Prostate gland (tissue), 2 donors: Measurements from ENCODE around the gene SLC15A2. TPM values are rescaled to one million over a fixed set of nuclear protein-coding genes. Genes with fewer than 3 reads are reported as not detected.

ENCODE experiments used
- DNase-seq: peaks from one replicate; pipeline ENCODE4 v3.0.0-alpha.2; 2019; ENCODE audit warnings: low spot score
- H3K27ac ChIP-seq, 2 donors: fragments of 200-600 bp; sonication (generic); 2 replicates each; pipeline ENCODE4 v1.5.1; 2017 to 2019
- H3K27me3 ChIP-seq: fragments of 200-600 bp; sonication (generic); replicated peaks from 2 replicates; pipeline ENCODE4 v1.5.1; 2019; ENCODE audit not compliant: insufficient read depth
- H3K36me3 ChIP-seq, 2 donors: fragments of 200-600 bp; sonication (generic); 1 replicate in 1 of 2; 2 replicates in 1 of 2; pipeline versions ENCODE4 v1.5.1 to v1.8.1; 2017 to 2019
- H3K4me1 ChIP-seq: fragments of 200-600 bp; sonication (generic); replicated peaks from 2 replicates; pipeline ENCODE4 v1.5.1; 2019
- H3K4me3 ChIP-seq, 2 donors: fragments of 200-600 bp; sonication (generic); 2 replicates each; pipeline ENCODE4 v1.5.1; 2017 to 2019
- H3K9me3 ChIP-seq: fragments of 200-600 bp; sonication (generic); 2 replicates; pipeline ENCODE4 v1.5.1; 2017
- POLR2A ChIP-seq: fragments of 450-650 bp; IDR thresholded peaks from one replicate; pipeline ENCODE4 v1.6.1; 2016; ENCODE audit warnings: antibody characterized with exemption, mild to moderate bottlenecking
- POLR2AphosphoS5 ChIP-seq: sonication (generic); formaldehyde crosslinking; IDR thresholded peaks from one replicate; pipeline ENCODE4 v1.6.1; 2017; ENCODE audit warnings: antibody characterized with exemption
- WGBS: methylation state at CpG from one replicate; pipeline ENCODE4 v1.1.5; 2018; 5-methylcytosine and 5-hydroxymethylcytosine counted together
- intact Hi-C: fragments of 100-400 bp; cut with DNase I; formaldehyde crosslinking; loops from one replicate; pipeline ENCODE4 v1.14.2; 2022
- total RNA-seq, 2 donors: library from RNA; depleted of rRNA; stranded (reverse); fragments of >200 nt; gene quantifications; one replicate each; pipeline ENCODE4 v1.1.0, GENCODE V29; 2016
- TF ChIP-seq, protein P1 (sequence below), 4 experiments: fragments of 200-600 bp in 2 of 4; fragments of 450-650 bp in 2 of 4; sonication (generic) in 2 of 4; IDR thresholded peaks; 1 replicate in 3 of 4; 2 replicates in 1 of 4; pipeline ENCODE4 v1.5.1; 2016 to 2019; ENCODE audit warnings: antibody characterized with exemption in 4 of 4, mild to moderate bottlenecking in 2 of 4, moderate library complexity in 2 of 4

Gene SLC15A2
- total RNA-seq, 2 donors from 2014 or later: 44.1 to 51.1 TPM

DNA sequence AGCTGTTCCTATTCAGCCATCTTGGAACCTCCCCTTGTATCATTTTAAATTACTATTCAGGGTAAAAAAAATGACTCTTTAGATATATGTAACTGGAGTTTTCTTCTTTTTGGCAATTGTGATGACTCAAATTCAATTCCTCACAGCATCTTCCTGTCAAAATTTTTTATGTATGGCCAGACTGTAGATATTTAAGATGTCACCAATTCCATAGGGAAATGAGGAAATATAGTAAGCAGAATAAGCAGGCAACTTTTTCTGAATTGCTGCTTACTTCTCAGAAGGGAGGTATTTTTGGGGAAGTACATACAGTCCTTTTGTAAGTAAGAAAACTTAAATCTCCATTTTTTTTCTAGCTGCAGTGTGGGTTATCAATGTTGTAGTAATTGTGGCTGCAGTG, 30.4 kb upstream of the SLC15A2 start:
- Histone ChIP-seq H3K4me1 (no peaks in the 10 kb centered on the region), H3K27me3 (no peaks in the 10 kb centered on the region), H3K4me3 (no peak overlapping the region), H3K27ac (no peak overlapping the region), H3K36me3 (no peaks in the 10 kb centered on the region), H3K9me3 (no peaks in the 10 kb centered on the region)
- TF ChIP-seq POLR2A: no peak
- TF ChIP-seq, protein P1, sequence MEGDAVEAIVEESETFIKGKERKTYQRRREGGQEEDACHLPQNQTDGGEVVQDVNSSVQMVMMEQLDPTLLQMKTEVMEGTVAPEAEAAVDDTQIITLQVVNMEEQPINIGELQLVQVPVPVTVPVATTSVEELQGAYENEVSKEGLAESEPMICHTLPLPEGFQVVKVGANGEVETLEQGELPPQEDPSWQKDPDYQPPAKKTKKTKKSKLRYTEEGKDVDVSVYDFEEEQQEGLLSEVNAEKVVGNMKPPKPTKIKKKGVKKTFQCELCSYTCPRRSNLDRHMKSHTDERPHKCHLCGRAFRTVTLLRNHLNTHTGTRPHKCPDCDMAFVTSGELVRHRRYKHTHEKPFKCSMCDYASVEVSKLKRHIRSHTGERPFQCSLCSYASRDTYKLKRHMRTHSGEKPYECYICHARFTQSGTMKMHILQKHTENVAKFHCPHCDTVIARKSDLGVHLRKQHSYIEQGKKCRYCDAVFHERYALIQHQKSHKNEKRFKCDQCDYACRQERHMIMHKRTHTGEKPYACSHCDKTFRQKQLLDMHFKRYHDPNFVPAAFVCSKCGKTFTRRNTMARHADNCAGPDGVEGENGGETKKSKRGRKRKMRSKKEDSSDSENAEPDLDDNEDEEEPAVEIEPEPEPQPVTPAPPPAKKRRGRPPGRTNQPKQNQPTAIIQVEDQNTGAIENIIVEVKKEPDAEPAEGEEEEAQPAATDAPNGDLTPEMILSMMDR (IDR thresholded peaks at IDR 0.05): no peak
- no peak for TF ChIP-seq POLR2AphosphoS5
- no peak for DNase-seq
- intact Hi-C loops: no loop called here

DNA sequence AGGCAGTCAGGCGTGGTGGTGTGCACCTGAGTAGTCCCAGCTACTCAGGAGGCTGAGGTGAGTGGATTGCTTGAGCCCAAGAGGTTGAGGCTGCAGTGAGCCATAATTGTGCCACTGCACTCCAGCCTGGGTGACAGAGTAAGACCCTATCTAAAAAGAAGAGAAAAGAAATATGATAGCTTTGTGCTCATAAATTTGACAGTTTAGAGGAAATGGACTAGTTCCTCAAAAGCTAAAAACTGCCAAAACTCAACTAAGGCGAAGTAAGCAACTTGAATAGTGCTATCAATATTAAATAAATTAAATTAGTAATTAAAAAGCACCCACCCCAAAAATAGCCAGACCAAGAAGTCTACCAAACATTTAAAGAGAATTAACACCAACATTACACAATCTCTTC, 24.5 kb upstream of the SLC15A2 start:
- H3K4me3 ChIP-seq: no peak overlapping the region
- TF ChIP-seq POLR2A: no peak
- TF ChIP-seq, protein P1 (IDR thresholded peaks at IDR 0.05): no peak
- TF ChIP-seq POLR2AphosphoS5: no peak
- H3K9me3 ChIP-seq: no peaks in the 10 kb centered on the region
- H3K27me3 ChIP-seq: no peaks in the 10 kb centered on the region
- H3K4me1 ChIP-seq: no peaks in the 10 kb centered on the region
- no peak for DNase-seq
- no peaks in the 10 kb centered on the region for H3K36me3 ChIP-seq
- intact Hi-C loops: no loop called here
- no peak overlapping the region for H3K27ac ChIP-seq
- 94% methylated on average over 2 of the region's 2 CpGs for WGBS

DNA sequence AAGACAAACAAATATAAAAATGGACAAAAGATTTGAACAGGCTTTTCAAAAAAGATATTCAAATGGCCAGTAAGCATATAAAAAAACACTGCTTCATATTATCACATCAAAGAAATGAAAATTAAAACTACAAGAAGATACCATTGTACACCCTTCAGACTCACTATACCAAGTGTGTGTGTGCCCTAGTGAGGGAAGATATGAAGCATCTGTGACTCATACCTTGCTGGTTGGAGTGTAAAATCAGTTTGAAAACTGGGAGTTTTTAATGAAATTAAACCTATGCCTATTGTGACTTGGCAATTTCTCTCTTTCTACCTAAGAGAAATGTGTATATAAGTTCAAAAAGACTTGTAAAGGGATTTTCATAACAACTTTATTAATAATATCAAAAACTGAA, 23.5 kb upstream of the SLC15A2 start:
- Histone ChIP-seq H3K9me3 (no peaks in the 10 kb centered on the region), H3K4me1 (no peaks in the 10 kb centered on the region), H3K4me3 (no peak overlapping the region), H3K27ac (no peak overlapping the region), H3K36me3 (no peaks in the 10 kb centered on the region), H3K27me3 (no peaks in the 10 kb centered on the region)
- intact Hi-C loops: no loop called here
- TF ChIP-seq, protein P1 (IDR thresholded peaks at IDR 0.05): no peak
- TF ChIP-seq POLR2AphosphoS5 (no peak), POLR2A (no peak)
- no peak for DNase-seq

DNA sequence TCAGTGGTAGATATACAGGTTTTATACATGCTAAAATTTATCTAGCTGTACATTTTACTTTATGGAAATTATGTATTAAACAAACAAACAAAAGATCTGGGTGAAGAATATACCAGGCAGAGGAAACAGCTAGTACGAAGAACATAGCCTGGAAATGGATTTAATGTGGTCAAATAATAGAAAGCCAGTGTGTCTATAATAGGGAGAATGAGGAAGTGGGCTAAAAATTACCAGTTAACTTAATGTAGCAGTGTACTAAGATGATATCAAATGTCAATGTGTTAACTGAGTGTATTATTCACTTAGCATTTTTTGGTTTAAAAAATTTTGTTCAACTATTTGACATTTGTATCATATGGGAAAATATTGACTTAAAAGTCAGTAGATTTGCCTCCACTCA, 22.8 kb upstream of the SLC15A2 start:
- no peak overlapping the region for H3K27ac ChIP-seq
- H3K4me1 ChIP-seq: no peaks in the 10 kb centered on the region
- no peak for DNase-seq
- no peak overlapping the region for H3K4me3 ChIP-seq
- intact Hi-C loops: no loop called here
- no peaks in the 10 kb centered on the region for H3K36me3 ChIP-seq
- H3K27me3 ChIP-seq: no peaks in the 10 kb centered on the region
- TF ChIP-seq POLR2AphosphoS5 (no peak), POLR2A (no peak)
- TF ChIP-seq, protein P1 (IDR thresholded peaks at IDR 0.05): no peak
- no peaks in the 10 kb centered on the region for H3K9me3 ChIP-seq
- WGBS: 55% methylated on average over 1 of the region's 1 CpG

DNA sequence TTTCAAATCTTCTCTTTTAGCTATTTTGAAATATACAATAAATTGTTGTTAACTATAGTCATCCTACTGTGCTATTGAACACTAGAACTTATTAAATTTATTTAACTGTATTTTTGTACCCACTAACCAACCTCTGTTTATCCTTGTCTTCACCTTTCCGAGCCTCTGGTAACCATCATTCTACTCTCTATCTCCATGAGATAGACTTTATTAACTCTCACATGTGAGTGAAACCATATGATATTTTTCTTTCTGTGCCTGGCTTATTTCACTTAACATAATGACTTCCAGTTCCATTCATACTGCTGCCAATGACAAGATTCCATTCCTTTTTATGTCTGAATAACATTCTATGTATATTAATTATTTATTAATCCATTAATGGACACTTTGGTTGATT, 15.8 kb upstream of the SLC15A2 start:
- intact Hi-C loops: no loop called here
- WGBS: 84% methylated on average over 1 of the region's 1 CpG
- H3K27ac ChIP-seq: no peak overlapping the region

More for the DNA sequence above, 15.8 kb upstream of the SLC15A2 start:
- TF ChIP-seq POLR2AphosphoS5 (no peak), POLR2A (no peak)
- TF ChIP-seq, protein P1 (IDR thresholded peaks at IDR 0.05): no peak
- no peak for DNase-seq
- Histone ChIP-seq H3K27me3 (no peaks in the 10 kb centered on the region), H3K4me1 (no peaks in the 10 kb centered on the region), H3K4me3 (no peak overlapping the region), H3K36me3 (no peaks in the 10 kb centered on the region), H3K9me3 (no peaks in the 10 kb centered on the region)
